Measurements from ENCODE around the gene COQ8B.
"Not testable (repeated sequence)": the region's sequence is repeated elsewhere in the genome, so short reads cannot be mapped to it uniquely, and the experiment has no call there.

Gene COQ8B

DNA sequence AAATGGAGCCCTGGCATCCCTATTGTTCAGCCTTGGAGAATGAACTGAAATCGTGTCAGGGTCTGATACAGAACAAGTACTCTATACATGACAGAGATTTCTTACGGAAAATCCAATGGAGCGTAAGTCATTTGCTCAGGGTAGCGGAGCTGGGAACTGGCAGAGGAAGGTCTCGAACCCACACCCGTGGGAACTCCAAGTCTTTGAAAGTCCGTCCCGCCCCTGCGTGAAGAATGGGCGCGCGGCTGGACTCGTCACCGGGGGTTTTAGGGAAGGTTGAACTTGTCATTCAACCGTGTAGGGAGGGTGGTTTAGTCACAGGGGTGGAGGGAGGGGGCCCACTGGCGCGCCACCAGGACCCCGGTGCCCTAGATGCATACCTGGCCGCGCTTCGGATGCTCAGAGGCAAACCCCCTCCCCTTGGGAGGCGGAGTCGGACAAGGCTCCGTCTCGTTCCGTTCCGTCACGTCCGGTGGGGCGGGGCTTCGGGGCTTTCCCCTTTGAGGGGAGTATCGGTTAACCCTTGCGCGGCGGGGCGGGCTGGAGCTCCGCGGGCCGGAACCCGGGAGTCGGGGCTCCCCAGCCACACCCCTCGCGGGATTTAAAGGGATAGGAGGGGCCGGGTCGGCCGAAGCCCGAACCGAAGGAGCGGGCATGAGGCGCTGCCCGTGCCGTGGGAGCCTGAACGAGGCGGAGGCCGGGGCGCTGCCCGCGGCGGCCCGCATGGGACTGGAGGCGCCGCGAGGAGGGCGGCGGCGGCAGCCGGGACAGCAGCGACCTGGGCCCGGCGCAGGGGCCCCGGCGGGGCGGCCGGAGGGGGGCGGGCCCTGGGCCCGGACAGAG lies at the start of gene COQ8B, which contains the start of gene ITPKC:
Gene COQ8B, minus strand, starts transcription at position 405 of the 843 bp plus-strand sequence. CDS start 2,254 bp downstream, outside the sequence.
Gene ITPKC, plus strand, starts transcription at position 631 of the 843 bp plus-strand sequence. Its CDS starts 24 bp downstream, at position 655.
- DNase-seq: peak; percentile 94 to 99

DNA sequence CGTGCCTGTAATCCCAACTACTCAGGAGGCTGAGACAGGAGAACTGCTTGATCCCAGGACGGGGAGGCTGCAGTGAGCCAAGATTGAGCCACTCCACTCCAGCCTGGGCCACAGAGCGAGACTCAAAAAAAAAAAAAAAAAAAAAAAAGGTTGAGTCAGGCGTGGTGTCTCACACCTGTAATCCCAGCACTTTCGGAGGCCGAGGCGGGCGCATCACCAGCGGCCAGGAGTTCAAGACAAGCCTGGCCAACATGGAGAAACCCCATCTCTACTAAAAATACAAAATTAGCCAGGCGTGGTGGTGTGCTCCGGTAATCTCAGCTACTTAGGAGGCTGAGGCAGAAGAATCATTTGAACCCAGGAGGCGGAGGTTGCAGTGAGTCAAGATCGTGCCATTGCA lies 49.7 kb upstream of the COQ8B start:
- DNase-seq: not testable (repeated sequence)

GRCh38 chr19:40763963-40764362 lies 47.3 kb upstream of the COQ8B start:
- no peak for DNase-seq

- no peak for DNase-seq
Observed at GRCh38 chr19:40763526-40763925, 46.8 kb upstream of the COQ8B start.

- DNase-seq: no peak
Observed at GRCh38 chr19:40762754-40763470, 46.2 kb upstream of the COQ8B start.

- DNase-seq: no peak
Observed at GRCh38 chr19:40759352-40759751, 42.7 kb upstream of the COQ8B start.

- no peak for DNase-seq
Observed at GRCh38 chr19:40758491-40758890, 41.8 kb upstream of the COQ8B start.

GRCh38 chr19:40756502-40757110 lies 39.9 kb upstream of the COQ8B start:
- DNase-seq: no peak

- no peak for DNase-seq
Observed at GRCh38 chr19:40755791-40756190, 39.1 kb upstream of the COQ8B start.

- DNase-seq: no peak
Observed at GRCh38 chr19:40755248-40755624, 38.5 kb upstream of the COQ8B start.

DNA sequence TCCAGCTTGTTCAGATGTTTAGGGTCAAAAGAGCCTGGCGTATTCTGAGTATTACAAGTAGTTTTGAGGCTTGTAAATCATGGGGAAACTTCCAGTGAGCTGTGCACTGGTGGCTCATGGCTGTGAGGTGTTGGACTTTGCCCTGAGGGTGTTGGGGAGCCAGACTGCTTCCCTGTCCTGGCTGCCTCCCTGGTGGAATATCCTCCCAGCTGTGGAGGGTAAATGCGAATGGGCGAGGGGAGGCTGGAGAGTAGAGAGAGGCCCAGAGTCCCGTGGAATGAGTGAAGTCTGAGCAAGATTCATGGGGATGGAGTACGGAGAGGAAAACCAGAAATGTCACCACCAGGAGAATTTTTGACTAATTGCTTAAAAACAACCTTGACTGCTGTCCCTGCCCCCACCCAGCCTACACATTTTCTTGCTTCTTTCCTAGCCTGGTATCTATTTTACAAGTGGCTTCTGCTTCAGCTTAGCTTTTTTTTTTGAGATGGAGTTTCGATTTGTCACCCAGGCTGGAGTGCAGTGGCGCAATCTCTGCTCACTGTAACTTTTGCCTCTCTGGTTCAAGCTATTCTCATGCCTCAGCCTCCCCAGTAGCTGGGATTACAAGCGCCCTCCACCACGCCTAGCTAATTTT lies 38.0 kb upstream of the COQ8B start:
- DNase-seq: no peak

GRCh38 chr19:40752257-40752781 lies 35.6 kb upstream of the COQ8B start:
- no peak for DNase-seq

DNA sequence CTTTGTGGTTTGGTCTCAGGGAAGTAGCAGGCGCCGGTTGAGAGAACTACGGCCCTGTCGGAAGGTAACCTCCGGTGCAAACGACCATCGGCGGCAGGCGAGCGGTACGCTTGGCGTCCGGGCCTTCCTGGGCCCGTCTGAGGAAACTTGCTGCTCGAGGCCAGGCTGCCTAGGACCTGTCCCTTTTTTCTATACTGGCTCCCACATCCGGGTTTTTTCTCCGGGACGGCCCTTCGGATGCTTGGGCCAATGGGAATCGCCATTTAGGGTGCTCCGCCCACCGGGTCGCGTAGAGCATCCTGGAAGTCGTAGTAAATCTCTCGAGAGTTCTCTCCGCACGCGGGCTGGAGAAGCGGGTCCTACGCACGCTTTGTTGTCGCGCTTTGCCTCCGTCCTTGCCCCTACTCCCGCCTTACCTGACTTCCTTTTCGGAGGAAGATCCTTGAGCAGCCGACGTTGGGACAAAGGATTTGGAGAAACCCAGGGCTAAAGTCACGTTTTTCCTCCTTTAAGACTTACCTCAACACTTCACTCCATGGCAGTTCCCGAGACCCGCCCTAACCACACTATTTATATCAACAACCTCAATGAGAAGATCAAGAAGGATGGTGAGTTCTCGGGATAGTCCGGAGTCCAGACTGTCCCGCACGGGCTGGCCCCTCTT lies 34.3 kb upstream of the COQ8B start, which contains the start of gene SNRPA:
Gene SNRPA, plus strand, starts transcription at position 330 of the 664 bp plus-strand sequence. Its CDS starts 206 bp downstream, at position 536.
- DNase-seq: peak; percentile 96 to 99

- peak; percentile 99 to 100 for DNase-seq
Observed at GRCh38 chr19:40750058-40750873, 33.6 kb upstream of the COQ8B start, which contains the start of gene ACTMAP. Gene ACTMAP, minus strand, starts transcription at chr19:40750477. Its CDS starts 674 bp downstream, at chr19:40749803.

DNA sequence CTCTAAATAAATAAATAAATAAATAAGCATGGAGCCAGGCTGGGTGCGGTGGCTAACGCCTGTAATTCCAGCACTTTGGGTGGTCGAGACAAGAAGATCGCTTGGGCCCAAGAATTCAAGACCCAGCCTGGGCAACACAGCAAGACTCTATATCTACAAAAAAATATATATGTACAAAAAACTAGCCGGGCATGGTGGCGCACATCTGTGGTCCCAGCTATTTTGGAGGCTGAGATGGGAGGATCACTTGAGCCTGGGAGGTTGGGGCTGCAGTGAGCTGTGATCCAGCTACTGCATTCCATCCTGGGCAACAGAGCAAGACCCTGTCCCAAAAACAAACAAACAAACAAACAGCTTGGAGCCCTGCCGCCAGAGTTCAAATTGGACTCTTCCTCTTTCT lies 30.9 kb upstream of the COQ8B start:
- DNase-seq: no peak

DNA sequence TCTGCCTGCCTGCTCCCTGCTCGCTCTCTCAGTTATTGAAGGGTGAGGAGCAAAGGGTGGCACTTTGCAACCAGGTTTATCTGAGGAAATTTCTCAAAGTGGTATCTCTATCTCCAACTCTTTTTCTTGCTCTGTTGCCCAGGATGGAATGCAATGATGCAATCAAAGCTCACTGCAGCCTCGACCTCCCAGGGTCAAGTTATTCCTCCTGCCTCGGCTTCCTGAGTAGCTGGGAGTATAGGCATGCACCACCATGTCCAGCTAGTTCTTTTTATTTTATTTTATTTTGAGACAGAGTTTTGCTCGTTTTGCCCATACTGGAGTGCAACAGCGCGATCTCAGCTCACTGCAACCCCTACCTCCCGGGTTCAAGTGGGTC lies 28.7 kb upstream of the COQ8B start:
- no peak for DNase-seq

DNA sequence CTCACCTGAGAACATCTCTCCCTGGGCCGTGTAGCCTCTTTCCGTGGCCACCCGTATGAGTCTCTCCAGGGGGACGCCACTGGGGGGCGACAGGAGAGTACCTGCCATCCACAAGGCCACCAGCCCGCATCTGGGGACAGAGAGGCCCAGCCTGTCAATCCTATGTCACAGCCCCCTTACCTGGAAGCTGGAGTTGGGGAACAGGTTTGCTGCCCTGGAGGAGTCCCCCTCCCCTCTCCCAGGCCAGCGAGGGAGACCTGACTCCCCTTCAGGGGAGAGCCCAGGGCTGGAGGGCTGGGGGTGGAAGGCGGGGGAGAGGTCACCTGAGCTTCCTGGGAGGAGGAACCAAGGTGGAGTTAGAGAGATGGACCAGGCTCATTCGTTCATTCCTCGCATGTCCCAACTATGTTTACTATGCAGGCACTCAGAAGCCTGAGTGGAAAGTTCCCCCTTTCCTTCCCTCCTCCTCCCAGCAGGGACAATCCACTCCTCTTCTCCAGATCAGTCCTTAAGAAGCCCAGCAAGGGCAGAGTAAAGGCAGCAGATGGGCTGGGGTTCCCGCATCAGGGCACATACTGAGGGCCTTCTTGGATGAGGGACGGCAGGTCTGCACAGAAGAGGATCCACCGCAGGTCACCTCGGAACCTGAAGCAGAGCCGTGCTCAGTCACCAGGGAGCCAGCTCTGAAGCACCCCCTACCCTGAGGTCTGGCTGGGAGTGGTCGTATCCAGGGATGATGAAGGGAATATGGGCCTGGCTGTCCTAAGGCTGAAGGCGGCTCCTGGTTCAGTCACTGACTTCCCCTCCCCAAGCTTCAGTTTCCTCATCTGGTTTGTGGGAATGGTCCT lies 28.1 kb upstream of the COQ8B start:
- DNase-seq: no peak

DNA sequence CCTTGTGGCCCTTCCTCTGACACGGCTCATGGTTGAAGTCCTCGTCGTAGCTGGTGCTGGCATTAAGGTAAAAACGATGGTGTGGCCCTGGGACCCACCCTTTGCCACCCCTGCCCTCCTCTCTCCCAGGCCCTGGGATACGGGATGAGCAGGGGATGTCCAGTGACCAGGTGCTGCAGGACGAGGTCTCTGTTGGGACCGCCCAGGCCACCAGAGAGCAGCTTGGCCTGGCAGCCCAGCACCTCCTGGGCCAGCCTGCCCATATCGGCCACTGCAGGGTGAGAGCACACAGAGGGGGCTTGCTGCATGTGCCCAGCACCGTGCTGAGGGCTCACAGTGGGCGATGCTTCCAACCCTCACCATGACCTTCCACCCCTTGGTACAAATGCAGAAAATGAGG lies 27.2 kb upstream of the COQ8B start:
- DNase-seq: no peak

DNA sequence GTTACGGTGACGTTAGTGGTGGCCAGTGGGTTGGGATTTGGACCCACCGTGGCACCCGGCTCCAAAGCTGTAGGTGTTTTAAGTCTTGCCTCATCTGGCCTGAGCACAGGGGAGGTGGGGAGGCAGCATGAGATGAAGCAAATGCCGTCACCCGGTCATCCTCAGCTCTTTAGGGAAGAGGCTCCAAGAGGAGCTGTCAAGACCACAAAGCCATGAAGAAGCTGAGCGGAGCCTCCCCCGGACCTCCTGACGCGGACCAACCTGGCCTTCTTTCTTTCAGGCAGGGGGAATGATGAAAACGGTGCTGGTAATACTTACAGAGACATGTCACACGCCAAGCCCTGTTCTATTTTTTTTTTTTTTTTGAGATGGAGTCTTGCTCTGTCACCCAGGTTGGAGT lies 26.2 kb upstream of the COQ8B start:
- DNase-seq: no peak

DNA sequence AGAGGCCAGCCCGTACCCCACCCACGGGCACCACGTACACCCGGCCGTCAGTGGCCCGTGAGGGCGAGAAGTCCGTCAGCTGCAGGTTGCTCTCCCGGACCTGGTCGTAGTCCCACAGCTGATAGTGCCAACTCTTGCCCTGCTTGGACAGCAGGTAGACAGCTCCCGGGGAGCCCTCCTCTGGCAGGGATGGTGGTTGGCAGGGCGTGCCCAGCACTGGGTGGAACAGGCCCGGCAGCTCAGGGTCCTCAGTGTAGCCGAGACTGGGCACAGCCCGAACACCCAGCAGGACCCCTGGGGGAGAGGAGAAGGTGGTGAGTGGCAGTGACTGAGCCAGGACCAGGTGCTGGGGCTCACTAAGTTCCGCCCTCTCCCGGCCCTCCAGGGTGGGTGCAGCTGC lies 25.8 kb upstream of the COQ8B start:
- no peak for DNase-seq

All from hippocampal formation (tissue), 2 donors.